HepG2 (cell line): ENCODE results near the gene FAM168A. TPM values are rescaled to one million over a fixed set of nuclear protein-coding genes. Genes with fewer than 3 reads are reported as not detected.

Experiments
- ARNT2 ChIP-seq: sonication (generic); formaldehyde crosslinking; IDR thresholded peaks from 2 replicates; pipeline ENCODE4 v1.8.0; 2022; ENCODE audit warnings: mild to moderate bottlenecking, low read depth, missing genetic modification reagents, moderate library complexity
- ATF4 ChIP-seq, 2 experiments: fragments of 450-650 bp in 1 of 2; sonication (generic) in 1 of 2; formaldehyde crosslinking; IDR thresholded peaks; 2 replicates each; pipeline versions ENCODE4 v1.5.0 to v1.8.0; 2020 to 2022; ENCODE audit warnings: mild to moderate bottlenecking in 1 of 2, missing genetic modification reagents in 1 of 2
- BORCS8-MEF2B ChIP-seq: sonication (generic); formaldehyde crosslinking; IDR thresholded peaks from 2 replicates; pipeline ENCODE4 v1.8.0; 2022; ENCODE audit warnings: mild to moderate bottlenecking, missing genetic modification reagents
- CBX1 ChIP-seq: IDR thresholded peaks from one replicate; pipeline ENCODE4 v1.6.1; 2016; ENCODE audit warnings: antibody characterized with exemption, low read depth
- GLI4 ChIP-seq: sonication (generic); formaldehyde crosslinking; IDR thresholded peaks from 2 replicates; pipeline ENCODE4 v1.5.1; 2020; ENCODE audit warnings: missing genetic modification reagents, mild to moderate bottlenecking, moderate library complexity, borderline replicate concordance
- HES4 ChIP-seq: sonication (generic); formaldehyde crosslinking; IDR thresholded peaks from 2 replicates; pipeline ENCODE4 v1.9.0; 2021; ENCODE audit warnings: mild to moderate bottlenecking, missing genetic modification reagents, borderline replicate concordance
- KAT8 ChIP-seq: IDR thresholded peaks from 2 replicates; pipeline ENCODE4 v1.6.1; 2016; ENCODE audit warnings: missing genetic modification reagents, missing compliant biosample characterization
- KLF16 ChIP-seq, 2 experiments: sonication (generic) in 1 of 2; formaldehyde crosslinking in 1 of 2; IDR thresholded peaks; 2 replicates each; pipeline versions ENCODE4 v1.6.1 to v1.8.0; 2016 to 2023; ENCODE audit warnings: missing genetic modification reagents in 2 of 2, missing compliant biosample characterization in 1 of 2
- POGK ChIP-seq: sonication (generic); formaldehyde crosslinking; conservative IDR thresholded peaks from 2 replicates; pipeline ENCODE4 v1.8.0; 2022; ENCODE audit warnings: mild to moderate bottlenecking, moderate library complexity, missing genetic modification reagents
- POLR2A ChIP-seq, 2 experiments: IDR thresholded peaks; 2 replicates each; pipeline ENCODE4 v1.6.1; 2011; ENCODE audit warnings: low read depth in 2 of 2, low read length in 2 of 2, mild to moderate bottlenecking in 1 of 2, moderate library complexity in 1 of 2; ENCODE audit not compliant: insufficient read depth in 1 of 2
- RBFOX2 ChIP-seq: fragments of 200-400 bp; formaldehyde crosslinking; IDR thresholded peaks from 2 replicates; pipeline ENCODE4 v1.6.1; 2017; ENCODE audit warnings: low read depth, mild to moderate bottlenecking, low read length
- RNF2 ChIP-seq: fragments of 450-650 bp; conservative IDR thresholded peaks from 2 replicates; pipeline ENCODE4 v1.6.1; 2016; ENCODE audit warnings: low read depth
- XRCC5 ChIP-seq: fragments of 200-400 bp; formaldehyde crosslinking; optimal IDR thresholded peaks from 2 replicates; pipeline ENCODE3; 2017; ENCODE audit warnings: mild to moderate bottlenecking, low read length
- ZNF18 ChIP-seq: sonication (generic); formaldehyde crosslinking; IDR thresholded peaks from 2 replicates; pipeline ENCODE4 v1.8.0; 2022; ENCODE audit warnings: mild to moderate bottlenecking, missing genetic modification reagents; ENCODE audit not compliant: insufficient replicate concordance
- ZNF326 ChIP-seq: sonication (generic); formaldehyde crosslinking; IDR thresholded peaks from 2 replicates; pipeline ENCODE4 v1.4.0; 2020; ENCODE audit warnings: missing genetic modification reagents, borderline replicate concordance
- ZNF446 ChIP-seq: sonication (generic); formaldehyde crosslinking; IDR thresholded peaks from 2 replicates; pipeline ENCODE4 v1.5.0; 2020; ENCODE audit warnings: mild to moderate bottlenecking, missing genetic modification reagents
- ZNF572 ChIP-seq: sonication (generic); formaldehyde crosslinking; IDR thresholded peaks from 2 replicates; pipeline ENCODE4 v1.5.1; 2020; ENCODE audit warnings: mild to moderate bottlenecking, missing genetic modification reagents
- ZNF687 ChIP-seq: sonication (generic); formaldehyde crosslinking; IDR thresholded peaks from 2 replicates; pipeline ENCODE4 v1.5.1; 2020; ENCODE audit warnings: mild to moderate bottlenecking, missing genetic modification reagents, moderate library complexity
- ZNF740 ChIP-seq: sonication (generic); formaldehyde crosslinking; IDR thresholded peaks from 2 replicates; pipeline ENCODE4 v1.4.0; 2020; ENCODE audit warnings: missing genetic modification reagents
- ZNF780A ChIP-seq: sonication (generic); formaldehyde crosslinking; IDR thresholded peaks from 2 replicates; pipeline ENCODE4 v1.8.0; 2022; ENCODE audit warnings: mild to moderate bottlenecking, missing genetic modification reagents, moderate library complexity
- ZSCAN25 ChIP-seq: sonication (generic); formaldehyde crosslinking; IDR thresholded peaks from 2 replicates; pipeline ENCODE4 v1.8.0; 2022; ENCODE audit warnings: mild to moderate bottlenecking, missing genetic modification reagents
- polyA plus RNA-seq, 8 experiments: library from polyadenylated mRNA; depleted of rRNA in 3 of 8; stranded (reverse) in 7 of 8; unstranded in 1 of 8; fragments of >200 nt; fragmentation: Illumina TruSeq in 4 of 8; extraction: Trizol in 4 of 8; gene quantifications; 2 replicates each; pipeline versions ENCODE4 v1.2.1 to v1.2.3, GENCODE V29; 2011 to 2016; ENCODE audit warnings: low read depth in 4 of 8, missing spikeins in 1 of 8, mixed read lengths in 1 of 8; ENCODE audit not compliant: insufficient read depth in 1 of 8
- total RNA-seq, 5 experiments: library from RNA; depleted of rRNA; stranded (reverse); fragments of >200 nt; fragmentation: Illumina TruSeq; extraction: Trizol; gene quantifications; 2 replicates each; pipeline ENCODE4 v1.2.3, GENCODE V29; 2016; ENCODE audit warnings: low read depth in 1 of 5

Gene FAM168A
- total and polyA plus RNA-seq, 2 of the 13 experiments (the other 11 are each of a cell fraction or from before 2014, with no cell fraction given), result 13.9 to 15.8 TPM

- TF ChIP-seq ZNF740 (CRISPR knock-in tag), result peak; percentile 98
- TF ChIP-seq HES4 (CRISPR knock-in tag), result peak; percentile 85; the same call in 1 of the 2 replicates
- TF ChIP-seq RNF2, result 0 out of 2 replicates have a peak, but pooled peaks have one; percentile 14
- TF ChIP-seq ZNF687, result peak; percentile 56
- TF ChIP-seq XRCC5, result peak; percentile 87
- TF ChIP-seq ATF4 (CRISPR knock-in tag; IDR thresholded peaks at IDR 0.05), result no peak
- TF ChIP-seq ZNF446 (CRISPR knock-in tag), result peak; percentile 86; the same call in 1 of the 2 replicates
- no peak for TF ChIP-seq BORCS8-MEF2B
- TF ChIP-seq ZNF18 (CRISPR knock-in tag), result no peak
- TF ChIP-seq RBFOX2, result peak; percentile 77
- 0 out of 2 replicates have a peak, but pooled peaks have one; percentile 55 for TF ChIP-seq POGK (CRISPR knock-in tag)
- TF ChIP-seq ZNF572, result no peak
- TF ChIP-seq ZSCAN25 (CRISPR knock-in tag), result peak; percentile 44; the same call in 1 of the 2 replicates
- peak; percentile 50; the same call in 1 of the 2 replicates for TF ChIP-seq KAT8 (CRISPR knock-in tag)
- peak; percentile 35 for TF ChIP-seq CBX1
- TF ChIP-seq GLI4 (CRISPR knock-in tag), result peak; percentile 65; the same call in 1 of the 2 replicates
- 0 out of 2 replicates have a peak, but pooled peaks have one; percentile 67 for TF ChIP-seq ZNF780A (CRISPR knock-in tag)
- peak; percentile 91 to 96 for TF ChIP-seq POLR2A (IDR thresholded peaks at IDR 0.05; ENCODE audit: insufficient read depth in 1 of 2, low read depth in 2 of 2, low read length in 2 of 2)
- no peak for TF ChIP-seq ZNF326 (CRISPR knock-in tag)
- TF ChIP-seq ARNT2 (CRISPR knock-in tag), result peak; percentile 60
- 0 out of 4 replicates have a peak, but pooled peaks of 1 of the 2 experiments have one; percentile 42 for TF ChIP-seq KLF16 (CRISPR knock-in tag; IDR thresholded peaks at IDR 0.05)
These were observed 221.6 kb downstream of the FAM168A start, which contains the start of gene RELT (continued) for GRCh38 chr11:73376160-73376802.
